ENCODE measurements around the gene SLC2A11. TPM values are rescaled to one million over a fixed set of nuclear protein-coding genes. Genes with fewer than 3 reads are reported as not detected.

SLC2A11 gene
- polyA plus RNA-seq, 3 donors, result 1.3 to 3.3 (median 2.5) TPM

- no peaks in the 10 kb centered on the region for H3K36me3 ChIP-seq (replicated peaks in 1 of 2; ENCODE audit: control insufficient read depth in 1 of 2, insufficient read depth in 2 of 2, low read length in 2 of 2)
- no peaks in the 10 kb centered on the region for H4K20me1 ChIP-seq (ENCODE audit: insufficient read depth, low read length)
- H3K36me3 Mint-ChIP-seq, result no peaks in the 10 kb centered on the region
- intact Hi-C loops (cut with micrococcal nuclease), result no loop called here
- H3K27me3 ChIP-seq (ENCODE audit: control insufficient read depth in 2 of 2, insufficient read depth in 2 of 2, low read length in 2 of 2), result no peaks in the 10 kb centered on the region
- no peak for DNase-seq
- no peaks in the 10 kb centered on the region for H3K79me2 ChIP-seq (ENCODE audit: insufficient read depth, low read length)
- H2AFZ ChIP-seq (ENCODE audit: insufficient read depth, low read depth, low read length, poor library complexity, severe bottlenecking), result no peak overlapping the region
- no peak overlapping the region for H3K4me3 Mint-ChIP-seq
- H3K27ac Mint-ChIP-seq, result no peak overlapping the region
- no peaks in the 10 kb centered on the region for H3K4me1 Mint-ChIP-seq
- WGBS (ENCODE audit: insufficient coverage), result 95% methylated on average over 6 of the region's 7 CpGs
- no peaks in the 10 kb centered on the region for H3K4me1 ChIP-seq (ENCODE audit: control insufficient read depth in 1 of 2, insufficient read depth in 2 of 2, low read length in 2 of 2)
- H3K27me3 Mint-ChIP-seq (ENCODE audit: low read depth in 3 of 3), result peaks cover 0 to 1% (median 0%) of the 10 kb centered on the region in 3 donors
- H3K9ac ChIP-seq (ENCODE audit: insufficient read depth, low read length, poor library complexity, severe bottlenecking), result no peak overlapping the region
- no peaks in the 10 kb centered on the region for H3K9me3 ChIP-seq (replicated peaks in 1 of 2; ENCODE audit: control insufficient read depth in 1 of 2, insufficient read depth in 1 of 2, low read length in 2 of 2)
- no peaks in the 10 kb centered on the region for H3K9me3 Mint-ChIP-seq
- no peak overlapping the region for H3K27ac ChIP-seq (ENCODE audit: low read depth in 1 of 2, low read length in 2 of 2)
- H3K4me3 ChIP-seq (replicated peaks in 1 of 3; ENCODE audit: low read depth in 2 of 3, low read length in 3 of 3), result no peak overlapping the region
- TF ChIP-seq CTCF (IDR thresholded peaks at IDR 0.05), result no peak
- H3K4me2 ChIP-seq (replicated peaks; ENCODE audit: extremely low read depth, low read length, poor library complexity, severe bottlenecking), result no peak overlapping the region
Observed at GRCh38 chr22:23878219-23878618, 20.5 kb downstream of the SLC2A11 start.

- no peak overlapping the region for H3K9ac ChIP-seq (ENCODE audit: insufficient read depth, low read length, poor library complexity, severe bottlenecking)
- WGBS (ENCODE audit: insufficient coverage), result 95% methylated on average over 17 of the region's 20 CpGs
- H4K20me1 ChIP-seq (ENCODE audit: insufficient read depth, low read length), result no peaks in the 10 kb centered on the region
- no peak for DNase-seq
- Mint-ChIP-seq H3K4me3 (no peak overlapping the region), H3K4me1 (no peaks in the 10 kb centered on the region), H3K36me3 (no peaks in the 10 kb centered on the region), H3K27ac (no peak overlapping the region), H3K27me3 (ENCODE audit: low read depth in 3 of 3) (peaks cover 0 to 2% (median 2%) of the 10 kb centered on the region in 3 donors), H3K9me3 (peaks cover 0 to 6% (median 0%) of the 10 kb centered on the region in 7 donors)
- H3K36me3 ChIP-seq (replicated peaks in 1 of 2; ENCODE audit: control insufficient read depth in 1 of 2, insufficient read depth in 2 of 2, low read length in 2 of 2), result no peaks in the 10 kb centered on the region
- no peak overlapping the region for H3K4me3 ChIP-seq (replicated peaks in 1 of 3; ENCODE audit: low read depth in 2 of 3, low read length in 3 of 3)
- H2AFZ ChIP-seq (ENCODE audit: insufficient read depth, low read depth, low read length, poor library complexity, severe bottlenecking), result no peak overlapping the region
- H3K4me2 ChIP-seq (replicated peaks; ENCODE audit: extremely low read depth, low read length, poor library complexity, severe bottlenecking), result no peak overlapping the region
- H3K27ac ChIP-seq (ENCODE audit: low read depth in 1 of 2, low read length in 2 of 2), result no peak overlapping the region
- no peaks in the 10 kb centered on the region for H3K9me3 ChIP-seq (replicated peaks in 1 of 2; ENCODE audit: control insufficient read depth in 1 of 2, insufficient read depth in 1 of 2, low read length in 2 of 2)
- no peaks in the 10 kb centered on the region for H3K4me1 ChIP-seq (ENCODE audit: control insufficient read depth in 1 of 2, insufficient read depth in 2 of 2, low read length in 2 of 2)
- no peak for TF ChIP-seq CTCF (IDR thresholded peaks at IDR 0.05)
- no peaks in the 10 kb centered on the region for H3K79me2 ChIP-seq (ENCODE audit: insufficient read depth, low read length)
- intact Hi-C loops (cut with micrococcal nuclease), result no loop called here
- no peaks in the 10 kb centered on the region for H3K27me3 ChIP-seq (ENCODE audit: control insufficient read depth in 2 of 2, insufficient read depth in 2 of 2, low read length in 2 of 2)
Observed at GRCh38 chr22:23882370-23882769, 24.7 kb downstream of the SLC2A11 start.

All from CD14-positive monocyte (primary cell).